GF-D8 (cell line): ENCODE measurements around the gene GABRB1.

Experiments
- DNase-seq: peaks from one replicate; lab custom pipeline; 2025; lab: John Stamatoyannopoulos, UW

Gene GABRB1

GRCh38 chr4:47031011-47031678, at the start of gene GABRB1:
Gene GABRB1 (plus strand): TSS chr4:47031567.
- DNase-seq, result no peak

DNA sequence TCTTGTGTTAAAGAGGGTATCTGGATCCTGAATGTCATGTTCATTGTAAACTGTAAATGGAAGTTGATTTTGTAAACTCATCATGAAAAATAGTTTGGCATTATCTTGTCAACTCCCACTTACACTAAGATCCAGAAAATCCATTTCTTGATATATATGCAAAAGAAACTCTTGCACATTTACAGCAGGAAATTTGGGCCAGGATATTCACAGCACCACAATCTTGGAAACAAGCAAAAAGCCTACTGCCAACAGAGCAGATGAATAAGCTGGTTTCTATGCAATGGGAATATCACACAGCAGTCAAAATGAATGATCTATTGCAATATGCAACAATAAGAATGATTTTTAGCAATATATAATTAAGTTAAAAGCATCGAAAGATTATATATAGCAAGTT, 46.6 kb upstream of the GABRB1 start:
- DNase-seq, result no peak

DNA sequence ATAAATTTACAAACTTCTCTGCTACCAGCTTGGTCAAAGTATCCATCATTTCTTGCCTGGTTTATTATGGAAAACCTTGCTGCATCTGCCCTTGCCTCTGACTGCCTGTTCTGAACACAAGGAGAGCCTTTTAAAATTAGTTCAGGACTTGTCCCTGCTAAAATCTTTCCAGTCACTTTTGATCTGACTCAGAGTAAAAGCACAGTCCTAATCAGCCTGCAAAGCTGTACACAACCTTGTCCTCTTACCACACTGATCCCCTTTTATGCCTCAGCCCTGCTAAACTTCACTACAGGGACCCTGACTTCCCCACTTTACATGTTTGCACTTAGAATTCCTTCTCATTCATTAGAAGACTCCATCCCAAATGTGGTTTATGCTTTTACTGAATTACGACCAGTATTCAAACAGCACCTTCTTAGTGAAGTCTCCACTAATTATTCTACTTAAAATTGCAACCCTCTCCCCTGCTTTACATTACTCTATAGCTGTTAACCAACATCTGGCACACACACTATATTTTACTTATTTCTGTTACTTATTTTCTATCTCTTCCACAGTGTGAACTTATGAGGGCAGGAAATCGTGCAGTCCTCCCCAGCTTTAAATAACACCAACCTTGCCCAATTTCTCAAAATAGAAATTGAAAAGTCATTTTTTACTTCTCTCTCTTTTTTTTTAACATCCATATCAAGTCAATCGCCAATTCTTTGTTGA, 44.3 kb upstream of the GABRB1 start:
- DNase-seq, result no peak

- DNase-seq, result no peak
Observed at GRCh38 chr4:46992338-46992737, 39.0 kb upstream of the GABRB1 start.

DNA sequence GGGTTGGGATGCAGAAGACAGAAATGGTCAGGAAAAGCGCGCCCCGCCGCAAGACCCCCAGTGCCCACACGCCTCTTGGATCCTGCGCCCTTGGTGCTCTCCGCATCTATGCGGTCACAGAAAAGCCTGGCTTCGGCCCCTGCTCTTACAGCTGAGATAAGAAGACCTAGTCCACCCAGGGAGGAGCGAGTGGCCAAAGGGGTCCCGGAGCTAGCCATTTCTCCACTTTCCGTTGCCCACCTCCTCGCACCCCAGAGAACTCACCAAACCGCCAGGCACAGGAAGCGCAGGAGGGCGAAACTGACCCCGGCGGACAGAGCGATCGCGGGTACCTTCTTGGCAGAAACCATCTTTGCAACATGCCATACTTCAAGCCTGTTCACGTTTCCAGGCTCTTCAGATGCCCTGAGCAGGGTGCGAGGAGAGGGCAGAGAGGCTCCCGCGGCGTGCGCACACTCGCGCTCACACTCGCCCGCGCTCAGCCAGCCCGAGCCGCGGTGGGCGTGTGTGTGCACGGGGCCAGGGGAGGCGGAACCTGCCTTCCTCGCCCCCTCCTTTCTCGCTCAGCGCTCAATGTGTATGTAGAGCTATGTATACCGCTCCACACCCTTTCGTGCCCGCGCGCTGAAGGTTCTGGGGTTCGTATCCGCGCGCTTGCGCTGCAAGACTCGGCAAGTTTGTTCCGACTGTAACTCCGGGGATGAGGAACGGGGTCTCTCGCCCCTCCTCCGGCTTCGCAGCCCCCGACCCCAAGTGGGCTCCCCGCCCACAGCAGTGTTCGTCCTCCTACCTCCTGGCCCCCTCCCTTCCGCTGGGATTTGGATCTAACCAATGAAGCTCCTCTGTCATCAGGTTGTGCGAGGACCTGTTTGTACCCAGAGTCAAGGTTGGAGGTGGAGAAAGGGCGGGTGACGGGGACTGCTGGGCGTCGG, 38.0 kb upstream of the GABRB1 start, which contains the start of gene GABRA4:
Gene GABRA4 (minus strand): TSS at position 507 of the 932 bp plus-strand sequence. CDS start 157 bp downstream, at position 350.
- no peak for DNase-seq

DNA sequence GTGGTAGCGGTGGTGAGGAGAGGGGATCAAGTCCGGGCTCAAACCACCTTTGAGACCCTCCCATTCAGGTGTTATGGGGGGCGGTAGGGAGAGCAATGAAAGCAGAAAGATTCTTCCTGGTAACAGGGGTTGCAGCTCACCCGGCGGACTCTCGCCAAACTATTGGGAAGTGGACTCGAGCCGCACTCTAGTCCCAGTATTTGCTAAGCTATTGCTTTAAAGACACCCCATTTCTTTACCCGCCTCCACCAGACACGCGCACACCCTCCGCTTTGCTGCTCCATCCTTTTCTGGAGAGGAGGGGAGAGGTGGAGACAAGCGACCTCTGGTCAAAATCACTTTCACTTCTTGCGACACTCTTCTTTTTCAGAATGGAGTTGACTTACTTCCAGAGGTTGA, 37.4 kb upstream of the GABRB1 start:
- DNase-seq, result no peak

DNA sequence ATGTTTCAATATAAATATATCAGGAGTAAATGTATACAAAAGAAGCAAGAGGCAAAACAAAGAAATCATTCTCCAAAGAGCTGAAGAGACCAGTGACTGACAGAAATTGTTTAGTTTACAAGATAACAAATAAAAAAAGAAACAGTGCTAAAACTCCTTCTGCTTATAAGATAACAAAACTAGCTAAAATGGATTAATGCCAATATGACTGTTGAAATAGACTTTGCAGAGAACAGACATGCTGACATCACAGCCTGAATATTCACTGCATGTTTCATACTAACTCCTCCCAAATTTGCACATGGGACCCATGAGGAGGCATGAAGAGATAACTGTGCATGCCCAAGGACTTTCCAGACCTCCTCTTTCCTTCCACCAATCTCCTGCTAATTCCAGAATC, 31.8 kb upstream of the GABRB1 start:
- no peak for DNase-seq

- DNase-seq, result no peak
Observed at GRCh38 chr4:47000406-47000805, 31.0 kb upstream of the GABRB1 start.

- no peak for DNase-seq
Observed at GRCh38 chr4:47002580-47002979, 28.8 kb upstream of the GABRB1 start.

DNA sequence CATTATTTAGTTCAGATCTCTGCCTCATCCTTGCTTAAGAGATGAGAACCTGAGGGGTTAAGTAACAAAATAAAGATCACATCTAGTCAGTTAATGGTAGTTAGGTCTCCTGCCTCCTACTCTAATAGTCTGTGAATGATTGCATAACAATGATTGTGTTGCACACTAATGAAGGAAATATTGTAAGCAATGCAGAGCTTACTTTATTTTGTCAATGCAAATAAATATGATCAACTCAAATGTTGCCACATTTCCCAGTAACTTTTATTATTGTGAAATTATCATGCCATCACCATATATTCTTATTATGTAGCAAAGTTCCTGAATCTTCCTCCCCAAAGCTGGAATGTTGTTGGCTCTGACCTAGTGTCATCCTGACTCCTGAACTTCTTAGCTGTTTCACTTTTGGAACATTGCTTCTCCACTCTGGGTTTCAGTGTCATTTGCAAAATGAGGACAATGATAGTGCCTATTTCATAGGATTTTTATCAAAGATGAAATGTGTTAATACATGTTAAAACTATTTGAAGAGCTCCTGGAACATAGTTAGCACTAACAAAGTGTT, 20.9 kb upstream of the GABRB1 start:
- no peak for DNase-seq

DNA sequence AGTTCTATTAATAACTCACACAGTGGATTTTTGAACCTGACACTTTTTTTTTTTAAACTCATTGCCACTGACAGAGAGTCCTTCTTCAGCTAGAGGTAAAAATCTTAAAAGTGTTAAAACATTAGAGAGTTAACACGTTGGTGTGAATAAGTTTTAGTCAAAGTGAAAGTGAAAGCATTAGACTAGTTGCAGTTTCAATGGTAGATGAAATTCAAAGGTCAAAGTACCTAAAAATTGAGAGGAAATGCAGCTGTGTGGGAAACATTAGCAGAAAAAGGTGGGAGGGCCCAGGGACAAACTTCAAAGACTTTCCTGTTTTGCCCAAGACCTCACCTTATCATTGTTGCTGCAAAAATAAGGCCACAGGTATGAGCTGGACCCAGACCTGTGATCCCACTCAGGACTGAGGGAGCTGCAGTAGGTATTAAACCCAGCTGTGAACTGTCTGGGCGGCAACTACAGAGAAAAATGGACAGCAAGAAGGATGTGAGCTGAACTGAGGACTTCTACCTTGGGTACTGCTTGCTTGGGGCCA, 20.4 kb upstream of the GABRB1 start:
- DNase-seq, result no peak

DNA sequence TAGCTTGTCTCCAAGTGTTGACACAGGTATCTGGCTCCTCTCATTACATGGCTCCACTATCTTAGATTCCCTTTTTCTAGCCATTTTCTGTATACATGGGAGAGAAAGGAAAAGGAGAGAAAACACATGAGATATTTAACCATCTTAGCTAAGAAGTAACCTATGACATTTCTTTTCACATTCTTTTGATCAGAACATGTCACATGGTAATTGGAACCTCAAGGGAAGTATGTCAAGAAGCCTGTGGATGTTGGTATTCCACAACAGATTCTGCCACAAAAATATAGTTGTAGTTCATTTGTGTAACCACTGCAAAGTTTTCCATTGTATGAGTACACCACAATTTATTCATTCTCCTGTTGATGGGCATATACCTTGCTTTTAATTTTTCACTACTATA, 18.7 kb upstream of the GABRB1 start:
- DNase-seq, result no peak

GRCh38 chr4:47013373-47013772, 18.0 kb upstream of the GABRB1 start:
- DNase-seq, result no peak

DNA sequence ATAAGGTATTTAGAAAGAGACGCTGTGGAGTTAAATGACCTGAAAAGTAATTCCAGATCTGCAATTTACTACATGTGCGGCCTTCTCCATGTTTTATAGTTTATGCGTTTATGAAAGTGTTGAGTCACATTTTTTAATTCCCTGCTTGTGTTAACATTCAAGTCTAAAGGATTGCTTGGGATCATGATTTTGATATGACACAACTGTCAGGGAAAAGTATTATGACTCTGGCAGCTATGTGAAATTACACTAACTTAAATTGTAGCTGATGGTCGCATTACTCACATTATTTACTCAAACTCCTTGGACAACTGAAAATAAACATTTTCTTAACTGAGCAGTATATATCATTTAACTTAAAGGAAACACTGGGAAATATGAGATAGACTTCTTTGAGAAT, 14.3 kb upstream of the GABRB1 start:
- DNase-seq, result no peak

GRCh38 chr4:47017494-47017893, 13.9 kb upstream of the GABRB1 start:
- no peak for DNase-seq

DNA sequence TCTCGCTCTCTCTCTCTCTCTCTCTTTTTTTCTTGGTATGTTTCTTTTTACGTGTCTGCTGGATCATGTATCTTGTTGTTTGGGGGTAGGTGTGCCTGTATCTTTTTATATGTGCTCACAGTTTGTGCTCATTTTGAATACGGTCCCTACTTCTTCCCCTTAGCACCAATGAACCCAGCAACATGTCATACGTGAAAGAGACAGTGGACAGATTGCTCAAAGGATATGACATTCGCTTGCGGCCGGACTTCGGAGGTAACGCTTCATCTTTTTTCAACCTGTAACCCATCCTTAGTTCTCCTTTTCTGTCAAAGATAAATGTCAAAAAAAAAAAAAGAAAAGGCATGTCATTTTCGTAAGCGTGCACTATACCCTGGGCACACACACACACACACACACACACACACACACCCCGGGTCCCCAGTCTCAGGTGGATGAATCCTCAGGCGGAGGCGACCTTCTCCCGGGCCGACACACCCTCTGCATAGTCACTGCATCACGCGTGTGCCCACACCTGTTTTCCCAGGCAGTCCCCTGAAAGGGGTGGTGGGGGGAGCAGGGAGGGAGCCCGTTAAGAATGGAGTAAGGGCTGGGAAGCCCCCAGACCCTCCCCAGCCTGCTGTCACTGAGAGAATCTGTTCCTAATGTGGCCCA, 511 bp downstream of the GABRB1 start:
- DNase-seq, result no peak

DNA sequence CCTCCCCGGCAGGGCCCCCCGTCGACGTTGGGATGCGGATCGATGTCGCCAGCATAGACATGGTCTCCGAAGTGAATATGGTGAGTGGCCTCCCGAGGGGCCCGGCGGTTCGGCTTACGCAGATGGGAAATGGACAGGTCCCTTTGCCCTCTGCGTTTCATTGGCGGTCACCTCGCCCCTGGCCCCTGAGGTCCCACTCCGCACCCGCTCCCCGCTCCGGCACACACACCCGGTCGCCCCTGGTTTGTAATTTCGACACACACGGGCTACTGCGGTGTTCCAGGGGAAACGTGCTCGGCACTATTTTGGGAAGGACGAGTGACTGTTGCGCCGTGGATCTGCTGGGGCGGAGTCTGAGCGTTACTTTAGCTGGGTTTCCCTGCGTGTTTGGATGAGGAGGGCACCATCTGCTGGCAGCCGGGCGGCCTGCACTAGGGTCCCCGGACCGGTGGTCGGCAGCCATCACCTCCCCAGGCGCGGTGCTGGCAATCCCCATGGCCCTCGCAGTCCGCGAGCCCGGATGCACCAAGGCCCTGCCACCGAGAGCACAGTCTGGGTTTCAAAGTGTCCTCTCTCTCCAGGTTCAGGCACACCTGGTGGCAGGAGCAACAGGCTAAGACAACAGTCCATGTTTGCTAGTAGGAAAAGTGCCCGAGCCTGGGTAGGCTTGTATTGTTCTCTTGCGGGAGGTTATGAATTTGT, 1.2 kb downstream of the GABRB1 start:
- no peak for DNase-seq

- no peak for DNase-seq
Observed at GRCh38 chr4:47038263-47038662, 6.9 kb downstream of the GABRB1 start.

DNA sequence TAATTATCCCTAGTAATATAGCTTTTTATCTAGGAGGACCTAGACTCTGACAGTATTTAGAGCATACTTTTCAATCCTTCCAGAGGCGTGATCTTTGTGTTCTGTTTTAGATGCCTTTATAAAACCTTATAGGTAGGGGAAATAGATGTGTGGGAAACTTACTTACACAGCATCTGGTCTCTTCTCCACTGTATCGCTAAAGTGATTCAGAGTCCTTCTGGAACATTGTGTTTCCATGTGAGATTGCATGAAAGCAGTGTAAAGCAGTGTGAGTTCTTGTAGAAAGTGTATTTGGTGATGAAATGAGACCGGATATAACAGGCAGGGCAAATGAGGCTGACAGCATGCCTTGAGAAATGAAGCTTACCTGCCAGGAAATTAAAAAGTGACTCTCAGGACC, 9.5 kb downstream of the GABRB1 start:
- no peak for DNase-seq

GRCh38 chr4:47043821-47044220, 12.5 kb downstream of the GABRB1 start:
- no peak for DNase-seq

- no peak for DNase-seq
Observed at GRCh38 chr4:47045261-47045660, 13.9 kb downstream of the GABRB1 start.
